Ovary (tissue), 3 donors: ENCODE data around the gene CACNA1C.

ENCODE experiments used
- EP300 ChIP-seq: sonication (generic); formaldehyde crosslinking; IDR thresholded peaks from one replicate; pipeline ENCODE4 v1.6.1; 2017; ENCODE audit warnings: antibody characterized with exemption
- POLR2A ChIP-seq: fragments of 450-650 bp; IDR thresholded peaks from one replicate; pipeline ENCODE4 v1.6.1; 2017; ENCODE audit warnings: antibody characterized with exemption, mild to moderate bottlenecking, moderate library complexity
- TF ChIP-seq, protein P1 (sequence below), 3 donors: fragments of 450-650 bp in 2 of 3; fragments of 200-600 bp in 1 of 3; IDR thresholded peaks; one replicate each; pipeline versions ENCODE4 v1.5.1 to v1.8.0; 2016 to 2022; ENCODE audit warnings: antibody characterized with exemption in 3 of 3, mild to moderate bottlenecking in 1 of 3
- donor health status: DM: no; HTN: no; CAD: no.

DNA sequence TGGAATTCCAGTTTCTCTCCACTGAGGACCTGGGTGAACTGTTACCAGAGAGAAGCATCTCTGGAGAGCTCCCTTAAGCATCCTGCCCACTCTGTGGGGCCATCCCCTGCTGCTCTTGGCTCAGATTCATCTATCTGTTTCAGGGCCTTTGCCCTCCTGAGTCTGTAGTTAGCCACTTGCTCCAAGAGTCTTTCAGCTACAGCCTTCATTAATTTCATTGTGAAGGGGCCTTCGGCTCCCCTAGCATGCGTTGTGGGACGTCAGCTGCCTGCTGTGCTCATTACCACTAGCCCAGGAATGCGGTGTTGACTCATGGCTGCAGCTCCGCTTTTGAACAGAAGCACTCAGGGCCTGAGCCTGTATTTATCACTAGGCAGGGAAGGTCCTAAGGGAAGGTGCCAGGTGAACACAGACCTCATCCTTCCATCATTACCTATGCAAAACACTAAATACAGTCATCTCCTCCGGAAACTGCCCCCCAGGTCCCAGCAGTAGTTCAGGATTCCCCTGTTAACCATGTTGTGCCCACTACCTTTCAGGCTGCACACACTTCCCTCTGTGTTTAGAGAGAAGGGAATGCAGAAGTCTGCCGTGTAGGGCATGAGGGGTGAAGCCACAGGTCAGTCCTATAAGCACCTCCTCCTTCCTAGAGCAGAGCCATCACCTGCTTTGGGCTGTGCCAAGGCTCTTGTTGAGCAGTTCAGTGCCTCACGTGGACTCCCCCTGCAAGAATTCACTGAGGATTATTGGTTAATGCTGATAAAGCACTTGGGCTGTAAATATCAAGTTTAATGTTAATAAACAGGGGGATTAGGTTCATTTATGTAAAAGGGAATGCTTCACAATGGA lies 191.4 kb downstream of the CACNA1C start:
- TF ChIP-seq POLR2A, result no peak
- no peak for TF ChIP-seq EP300
- TF ChIP-seq, protein P1, sequence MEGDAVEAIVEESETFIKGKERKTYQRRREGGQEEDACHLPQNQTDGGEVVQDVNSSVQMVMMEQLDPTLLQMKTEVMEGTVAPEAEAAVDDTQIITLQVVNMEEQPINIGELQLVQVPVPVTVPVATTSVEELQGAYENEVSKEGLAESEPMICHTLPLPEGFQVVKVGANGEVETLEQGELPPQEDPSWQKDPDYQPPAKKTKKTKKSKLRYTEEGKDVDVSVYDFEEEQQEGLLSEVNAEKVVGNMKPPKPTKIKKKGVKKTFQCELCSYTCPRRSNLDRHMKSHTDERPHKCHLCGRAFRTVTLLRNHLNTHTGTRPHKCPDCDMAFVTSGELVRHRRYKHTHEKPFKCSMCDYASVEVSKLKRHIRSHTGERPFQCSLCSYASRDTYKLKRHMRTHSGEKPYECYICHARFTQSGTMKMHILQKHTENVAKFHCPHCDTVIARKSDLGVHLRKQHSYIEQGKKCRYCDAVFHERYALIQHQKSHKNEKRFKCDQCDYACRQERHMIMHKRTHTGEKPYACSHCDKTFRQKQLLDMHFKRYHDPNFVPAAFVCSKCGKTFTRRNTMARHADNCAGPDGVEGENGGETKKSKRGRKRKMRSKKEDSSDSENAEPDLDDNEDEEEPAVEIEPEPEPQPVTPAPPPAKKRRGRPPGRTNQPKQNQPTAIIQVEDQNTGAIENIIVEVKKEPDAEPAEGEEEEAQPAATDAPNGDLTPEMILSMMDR (IDR thresholded peaks at IDR 0.05), result no peak
